Activated T-helper 9 cell treated with anti-CD3 and anti-CD28 coated beads, Interleukin-2, amount 50 U/mL, for 16 hours (primary cell): ENCODE measurements around the gene ITLN2.
"Not testable (repeated sequence)": the region's sequence is repeated elsewhere in the genome, so short reads cannot be mapped to it uniquely, and the experiment has no call there.

Experiments
- DNase-seq: peaks from one replicate; pipeline ENCODE4 v3.0.0-alpha.2; 2020; ENCODE audit warnings: low read depth

ITLN2 gene

DNA sequence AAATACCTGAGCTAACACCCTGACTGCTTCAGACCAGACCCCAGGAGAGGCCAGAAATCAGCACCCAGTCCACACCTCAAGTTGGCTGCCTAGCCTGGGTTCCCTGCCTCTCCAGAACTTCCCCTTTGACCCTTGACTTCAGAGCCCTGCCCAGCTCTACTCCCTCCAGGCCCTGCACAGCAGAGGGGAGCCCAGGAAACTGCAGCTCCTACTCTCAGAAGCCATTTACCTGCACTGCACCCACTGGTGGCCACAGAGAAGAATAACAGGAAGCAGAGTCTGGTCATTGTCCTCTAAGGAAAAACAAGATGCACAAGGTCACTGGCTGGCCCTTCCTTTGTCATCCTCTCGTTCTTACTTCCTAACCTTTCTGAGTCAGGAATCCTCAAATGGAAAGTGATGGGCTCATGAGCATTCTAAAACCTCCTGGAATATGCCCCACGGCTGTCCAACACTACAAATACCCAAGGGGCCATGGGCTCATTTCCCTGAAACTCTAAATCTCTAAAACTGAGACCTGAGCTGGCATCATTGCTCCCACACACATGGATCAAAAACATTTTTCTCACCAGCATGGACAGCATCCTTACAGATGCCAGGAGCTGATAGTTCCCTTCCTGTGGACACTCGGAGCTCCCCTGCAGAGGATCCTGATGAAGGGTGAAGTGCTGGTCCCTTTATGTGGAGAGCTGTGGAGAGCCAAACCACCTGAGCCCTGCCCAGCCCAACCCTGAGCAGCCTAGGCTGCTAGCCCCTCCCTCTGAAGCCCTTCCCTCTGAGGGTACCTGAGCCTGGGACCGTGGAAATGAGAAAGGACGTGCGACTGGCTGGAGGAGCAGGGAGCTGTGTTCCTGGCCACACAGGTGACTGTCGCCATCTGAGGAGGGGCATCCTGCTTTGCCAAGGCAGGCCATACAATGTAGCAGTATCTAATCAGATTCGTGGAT, at the start of gene ITLN2:
Gene ITLN2, minus strand, starts transcription at position 652 of the 947 bp plus-strand sequence. Its CDS starts 68 bp downstream, at position 584.
- peak; percentile 4 for DNase-seq

DNA sequence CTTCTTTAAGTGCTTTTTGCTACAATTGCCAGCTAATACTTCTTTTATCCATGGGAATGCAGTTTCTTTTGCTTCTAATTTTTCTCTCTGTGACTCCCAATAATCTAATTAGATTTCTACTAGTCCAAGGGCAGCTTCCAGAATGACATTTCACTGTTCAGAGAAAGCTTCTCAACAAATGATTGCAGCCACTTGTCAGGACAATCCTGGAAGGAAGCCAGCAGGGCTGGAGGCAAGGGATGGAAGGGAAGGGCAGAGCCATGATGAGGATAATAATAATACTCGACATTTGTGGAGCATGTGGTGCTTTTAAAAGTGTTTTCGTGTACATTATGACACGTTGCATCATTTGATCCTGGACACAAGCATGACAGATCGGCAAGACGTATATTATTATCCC, 46.9 kb upstream of the ITLN2 start:
- DNase-seq, result no peak

DNA sequence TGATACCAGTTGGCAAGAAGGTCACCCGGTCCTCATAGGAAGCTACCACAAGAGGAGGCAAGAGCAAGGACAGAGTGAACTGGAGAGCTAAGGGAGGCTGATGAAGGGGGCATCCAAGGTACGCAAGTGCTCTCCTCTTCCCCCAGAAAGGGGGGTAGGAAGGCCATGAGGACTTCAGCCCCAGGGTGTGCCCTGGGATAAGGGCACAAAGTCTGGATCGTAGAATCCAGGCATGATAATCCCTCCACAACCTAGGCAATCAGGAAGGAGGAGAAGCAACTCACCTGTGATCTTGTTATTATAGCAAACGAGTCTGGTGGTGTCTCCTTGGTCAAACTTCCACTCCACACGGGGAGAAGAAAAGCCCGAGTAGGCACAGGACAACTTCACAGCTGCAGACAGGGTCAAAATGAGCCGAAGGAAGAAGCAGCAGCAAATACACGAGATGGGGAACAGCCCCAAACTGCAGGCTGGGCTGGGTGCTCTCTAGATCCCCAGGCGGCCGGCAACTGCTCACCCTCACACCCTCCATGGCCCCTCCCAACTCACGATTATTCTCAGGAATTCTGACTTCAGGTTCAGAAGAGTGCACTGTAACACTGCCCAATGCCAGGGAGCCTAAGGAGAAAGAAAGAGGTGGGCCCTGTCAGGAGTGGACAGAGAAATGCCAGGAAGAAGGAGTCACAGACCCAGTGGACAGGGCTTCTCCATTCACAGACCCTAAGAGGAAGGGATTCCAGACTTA, 46.3 kb upstream of the ITLN2 start:
- no peak for DNase-seq

DNA sequence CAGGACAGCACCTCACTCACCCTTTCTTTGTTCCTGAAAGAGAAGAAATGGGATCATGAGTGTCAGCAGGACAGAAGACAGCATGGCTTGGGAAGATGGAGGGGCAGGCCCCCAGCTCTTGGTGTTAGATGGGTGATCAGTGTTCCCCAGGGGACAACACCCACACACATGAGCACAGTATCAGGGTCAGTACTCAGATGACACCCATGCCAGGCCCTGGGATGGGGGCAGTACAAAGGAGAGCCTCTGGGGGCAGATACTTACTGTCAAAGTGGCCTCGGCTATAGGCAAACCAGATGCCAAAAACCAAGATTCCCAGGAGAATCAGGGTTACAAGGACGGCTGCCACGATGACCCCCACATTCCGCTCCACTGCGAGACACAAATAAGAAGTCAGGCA, 44.8 kb upstream of the ITLN2 start:
- DNase-seq, result no peak

DNA sequence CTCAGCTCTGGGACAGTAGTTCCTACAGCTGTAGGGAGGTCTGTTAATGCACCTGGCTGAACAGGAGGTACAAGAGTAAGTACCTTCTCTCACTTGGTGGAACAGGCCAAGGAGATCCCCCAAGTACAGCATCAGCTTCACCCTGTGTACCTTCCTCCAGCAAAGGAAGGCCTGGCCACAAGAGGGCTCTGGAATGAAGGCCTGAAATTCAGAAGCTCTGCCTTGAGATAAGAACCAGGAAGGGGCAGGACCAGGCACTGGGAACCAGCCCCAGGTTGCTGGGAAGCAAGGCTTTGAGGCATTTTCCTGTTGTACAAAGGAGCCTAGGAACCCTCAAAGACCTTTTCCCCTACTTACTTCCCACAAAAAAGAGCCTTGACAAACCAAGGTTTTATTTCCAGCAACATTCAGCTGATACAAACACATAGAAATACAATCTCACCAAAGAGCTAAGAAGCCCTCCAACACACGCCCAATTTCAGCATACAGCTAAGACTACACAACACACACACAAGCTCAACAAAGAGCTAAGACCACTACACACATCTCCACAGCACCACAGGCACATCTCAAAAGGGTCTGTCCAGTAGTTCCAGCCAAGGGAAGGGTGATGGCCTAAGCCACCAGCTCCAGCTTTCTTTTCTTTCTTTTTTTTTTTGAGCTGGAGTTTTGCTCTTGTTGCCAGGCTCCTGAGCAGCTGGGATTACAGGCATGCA, 42.9 kb upstream of the ITLN2 start:
- DNase-seq, result peak; percentile 13

DNA sequence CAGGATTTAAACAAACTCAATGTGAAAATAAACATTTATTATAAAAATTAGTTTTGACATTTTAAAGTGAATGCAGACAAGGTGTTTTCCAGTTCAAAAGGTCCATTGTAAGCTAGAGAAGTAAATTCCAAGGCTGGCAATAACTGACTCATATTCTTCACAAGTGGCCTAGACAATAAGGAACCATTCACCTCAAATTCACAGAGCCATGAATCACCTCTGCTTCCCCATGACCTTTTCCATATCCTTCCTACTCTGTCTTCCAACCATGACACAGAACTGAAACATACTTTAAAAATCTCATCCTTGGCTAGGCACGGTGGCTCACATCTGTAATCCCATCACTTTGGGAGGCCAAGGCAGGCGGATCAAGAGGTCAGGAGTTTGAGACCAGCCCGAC, 41.6 kb upstream of the ITLN2 start:
- no peak for DNase-seq

DNA sequence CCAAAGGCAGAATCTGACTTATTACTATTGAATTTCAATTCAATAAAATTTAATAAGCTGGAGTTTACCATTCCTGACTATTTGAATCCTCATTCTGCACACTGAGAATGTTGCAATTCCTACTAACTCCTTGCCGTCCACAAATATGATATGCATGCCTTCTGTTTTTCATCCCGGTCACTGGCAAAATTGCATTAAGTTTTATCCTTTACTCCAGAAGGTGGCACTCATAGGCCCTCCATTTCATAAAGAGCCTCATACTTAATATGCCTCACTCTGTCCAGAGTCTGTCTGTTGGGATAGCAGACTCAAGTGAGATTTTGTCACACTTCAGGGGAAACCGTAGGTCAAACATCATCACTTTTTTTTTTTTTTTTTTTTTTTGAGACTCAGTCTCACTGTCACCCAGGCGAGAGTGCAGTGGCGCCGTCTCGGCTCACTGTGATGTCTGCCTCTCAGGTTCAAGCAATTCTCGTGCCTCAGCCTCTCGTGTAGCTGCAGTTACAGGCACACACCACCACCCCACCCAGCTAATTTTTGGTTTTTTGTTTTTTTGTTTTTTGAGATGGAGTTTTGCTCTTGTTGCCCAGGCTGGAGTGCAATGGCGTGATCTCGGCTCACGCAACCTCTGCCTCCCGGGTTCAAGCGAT, 39.1 kb upstream of the ITLN2 start:
- DNase-seq, result no peak

DNA sequence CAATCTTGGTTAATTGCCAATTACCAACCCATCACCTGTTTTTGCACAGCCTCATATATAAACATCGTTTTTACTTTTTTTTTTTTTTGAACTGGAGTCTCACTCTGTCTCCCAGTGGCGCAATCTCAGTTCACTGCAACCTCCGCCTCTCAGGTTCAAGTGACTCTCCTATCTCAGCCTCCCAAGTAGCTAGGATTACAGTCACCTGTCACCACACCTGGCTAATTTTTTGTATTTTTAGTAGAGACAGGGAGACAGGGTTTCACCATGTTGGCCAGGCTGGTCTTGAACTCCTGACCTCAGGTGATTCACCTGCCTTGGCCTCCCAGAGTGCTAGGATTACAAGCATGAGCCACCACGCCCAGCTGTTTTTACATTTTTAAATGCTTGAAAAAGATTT, 37.4 kb upstream of the ITLN2 start:
- DNase-seq, result not testable (repeated sequence)

DNA sequence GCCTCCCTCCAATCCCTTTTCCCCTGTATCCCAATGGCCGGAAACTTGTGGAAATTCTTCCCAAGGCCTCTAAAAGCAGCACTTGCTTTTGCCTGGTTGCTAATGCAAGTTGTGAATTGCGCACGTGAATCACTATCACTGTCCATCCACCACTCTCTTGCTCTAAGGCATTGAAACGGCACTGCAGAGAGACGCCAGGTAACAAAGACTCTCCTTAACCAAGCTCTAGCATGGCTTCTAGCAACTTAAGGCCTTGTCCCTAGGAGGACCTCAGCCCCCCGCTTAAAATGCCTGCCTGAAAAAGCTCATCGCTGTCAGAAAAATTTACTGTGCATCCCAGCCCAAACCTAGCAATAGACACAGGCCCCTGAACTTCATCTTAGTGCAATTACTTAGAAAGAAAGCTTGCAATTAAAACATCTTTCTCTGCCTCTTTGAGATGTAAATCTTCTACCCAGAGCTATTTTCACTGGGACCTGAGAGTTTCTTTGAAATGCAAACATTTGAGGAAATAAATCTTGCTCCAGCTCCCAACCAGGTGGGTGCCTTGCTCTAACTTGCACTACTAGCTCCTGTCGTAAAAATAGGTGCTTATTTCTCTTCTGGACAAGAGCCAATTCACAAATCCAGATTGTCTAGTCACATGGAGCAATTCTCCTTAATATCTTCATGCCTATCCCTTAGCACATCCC, 32.9 kb upstream of the ITLN2 start:
- no peak for DNase-seq

DNA sequence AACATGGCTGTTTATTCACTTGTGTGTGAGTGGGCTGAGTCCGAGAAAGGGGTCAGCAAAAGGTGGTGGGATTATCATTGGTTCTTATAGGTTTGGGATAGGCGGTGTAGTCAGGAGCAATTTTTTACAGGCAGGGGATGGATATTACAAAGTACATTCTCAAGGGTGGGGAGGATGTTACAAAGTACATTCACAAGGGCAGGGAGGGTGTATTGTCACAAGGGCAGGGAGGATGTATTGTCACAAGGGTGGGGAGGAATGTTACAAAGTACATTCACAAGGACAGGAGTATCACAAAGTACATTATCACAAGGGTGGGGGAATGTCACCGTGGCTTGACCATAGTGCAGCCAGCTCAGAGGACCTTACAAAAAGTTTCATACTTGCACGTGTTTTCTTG, 31.1 kb upstream of the ITLN2 start:
- no peak for DNase-seq

DNA sequence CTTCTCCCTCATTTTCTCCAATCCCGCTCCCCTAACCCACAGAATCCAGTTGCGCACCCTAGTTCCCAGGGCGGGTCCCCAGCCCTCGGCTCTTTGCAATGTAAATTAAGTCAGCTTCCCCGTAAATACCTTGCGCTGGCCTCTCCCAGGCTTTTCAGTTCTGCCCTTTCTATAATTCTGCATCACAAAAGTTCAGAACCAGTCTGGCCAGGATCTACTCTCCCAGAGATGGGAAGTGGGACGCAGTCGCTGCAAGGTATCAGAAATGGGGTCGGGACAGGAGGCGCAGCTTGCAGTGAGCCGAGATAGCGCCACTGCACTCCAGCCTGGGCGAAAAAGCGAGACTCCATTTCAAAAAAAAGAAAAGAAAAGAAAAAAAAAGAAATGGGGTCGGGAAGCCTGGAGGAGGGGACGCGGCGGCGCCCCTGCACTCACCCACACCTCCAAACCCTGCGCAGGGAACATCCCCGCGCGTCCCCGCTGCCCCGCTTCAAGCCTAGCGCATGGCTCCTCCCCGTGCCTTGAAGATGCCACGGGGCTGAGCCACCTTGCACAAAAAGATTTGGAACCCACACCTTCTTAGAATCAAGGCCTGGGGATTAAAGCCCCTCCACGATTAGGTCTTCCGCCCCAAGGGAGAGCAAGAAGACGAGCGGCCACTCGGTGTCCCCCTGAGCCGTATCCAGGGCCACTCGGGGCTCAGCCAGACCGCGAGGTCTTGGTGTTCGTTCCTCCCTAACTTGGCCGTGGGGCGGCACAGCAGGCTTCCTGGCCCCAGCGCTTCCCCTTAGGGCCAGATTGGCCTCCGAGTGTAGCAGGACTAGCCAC, 27.2 kb upstream of the ITLN2 start:
- no peak for DNase-seq

DNA sequence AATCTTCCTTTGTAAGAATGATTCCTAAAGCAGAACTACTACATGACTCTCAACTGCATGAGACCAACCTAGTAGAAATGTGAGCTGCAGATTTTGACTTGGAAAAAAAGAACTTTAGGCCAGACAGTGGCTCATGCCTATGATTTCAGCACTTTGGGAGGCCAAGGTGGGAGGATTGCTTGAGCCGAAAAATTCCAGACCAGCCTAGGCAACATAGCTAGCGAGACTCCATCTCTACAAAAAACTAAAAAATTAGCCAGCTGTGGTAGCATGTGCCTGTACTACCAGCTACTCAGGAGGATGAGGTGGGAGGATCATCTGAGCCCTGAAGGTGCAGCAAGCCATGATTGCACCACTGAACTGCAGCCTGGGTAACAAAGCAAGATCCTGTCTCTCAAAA, 24.7 kb upstream of the ITLN2 start:
- DNase-seq, result no peak

DNA sequence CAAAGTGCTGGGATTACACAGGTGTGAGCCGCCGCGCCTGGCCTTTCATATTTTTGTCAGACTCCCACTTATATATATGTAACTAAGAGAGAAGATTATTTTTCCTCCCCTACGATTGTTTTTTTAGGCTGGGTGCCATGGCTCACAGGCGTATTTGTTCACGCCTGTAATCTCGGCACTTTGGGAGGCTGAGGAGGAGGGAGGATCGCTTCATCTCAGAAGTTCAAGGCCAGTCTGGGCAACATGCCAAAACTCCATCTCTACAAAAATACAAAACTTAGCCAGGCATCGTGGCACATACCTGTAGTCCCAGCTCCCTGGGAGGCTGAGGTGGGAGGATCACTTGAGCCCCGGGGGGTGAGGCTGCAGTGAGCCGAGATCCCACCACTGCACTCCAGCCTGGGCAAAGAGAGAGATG, 23.9 kb upstream of the ITLN2 start:
- no peak for DNase-seq

DNA sequence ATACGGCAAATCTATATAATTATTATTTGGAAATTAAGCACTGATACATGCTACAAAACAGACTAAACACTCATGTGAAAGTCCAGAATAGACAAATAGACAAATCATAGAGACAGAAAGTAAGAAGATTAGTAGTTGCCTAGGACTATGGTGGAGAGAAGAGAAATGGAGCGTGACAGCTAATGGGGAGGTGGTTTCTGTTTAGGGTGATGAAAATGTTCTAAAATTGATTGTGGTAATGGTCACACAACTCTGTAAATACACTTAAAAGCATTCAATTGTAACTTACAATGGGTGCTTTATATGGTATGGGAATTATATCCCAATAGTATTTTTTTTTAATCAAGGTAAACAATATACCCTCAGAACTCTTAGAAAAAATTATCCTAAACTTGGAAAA, 20.4 kb upstream of the ITLN2 start:
- DNase-seq, result no peak

DNA sequence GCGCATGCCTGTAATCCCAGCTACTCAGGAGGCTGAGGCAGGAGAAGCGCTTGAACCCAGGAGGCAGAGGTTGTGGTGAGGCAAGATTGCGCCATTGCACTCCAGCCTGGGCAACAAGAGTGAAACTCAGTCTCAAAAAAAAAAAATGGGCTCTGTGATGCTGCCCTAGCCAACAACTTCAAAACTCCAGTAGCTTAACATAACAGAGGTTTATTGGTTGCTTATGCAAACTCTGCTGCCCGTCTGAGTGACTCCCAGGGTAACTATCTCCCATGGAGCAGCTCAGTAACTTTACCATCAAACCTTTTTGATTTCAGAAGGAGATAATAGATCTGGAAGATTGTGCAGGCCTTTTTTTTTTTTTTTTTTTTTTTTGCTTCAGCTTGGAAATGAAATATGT, 18.9 kb upstream of the ITLN2 start:
- DNase-seq, result no peak

DNA sequence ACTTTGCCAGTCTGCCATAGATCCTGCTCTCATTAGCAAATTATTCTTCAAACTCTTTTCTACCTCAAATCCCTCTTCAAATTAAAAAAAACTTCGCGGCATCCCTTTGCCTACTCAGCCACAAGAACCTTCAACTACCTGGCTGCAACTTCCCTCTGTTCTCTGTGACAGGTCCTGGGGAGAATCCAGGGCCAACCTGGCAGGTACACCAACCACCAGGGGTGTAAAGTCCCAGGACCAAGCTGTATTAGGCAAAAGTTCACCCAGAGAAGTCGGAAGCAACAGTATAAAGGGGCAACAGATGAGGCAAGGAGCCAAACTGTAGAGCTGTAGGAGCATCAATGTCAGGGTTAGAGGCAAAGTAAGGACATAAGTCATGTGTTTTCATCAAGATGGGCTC, 18.3 kb upstream of the ITLN2 start:
- no peak for DNase-seq

DNA sequence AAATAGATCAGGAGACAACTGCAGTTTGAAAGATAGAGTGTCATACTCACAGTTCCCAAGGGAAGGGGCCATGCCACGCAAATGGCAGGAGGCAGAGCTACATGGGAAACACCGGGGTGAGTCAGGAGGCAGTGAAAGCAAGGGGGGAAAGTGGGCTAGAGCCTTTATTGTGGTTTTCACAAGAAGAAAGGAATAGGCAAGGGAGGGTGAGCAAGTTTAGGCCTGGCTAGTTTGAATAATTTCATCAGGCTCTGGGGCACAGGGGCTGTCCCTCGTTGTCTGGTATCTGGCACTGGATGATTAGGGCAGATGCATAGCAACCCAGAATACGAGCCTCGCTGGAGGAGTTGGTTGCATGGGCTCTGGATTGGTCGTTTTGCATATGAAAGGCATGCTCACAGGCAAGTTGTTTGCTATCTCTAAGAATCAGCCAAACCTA, 17.0 kb upstream of the ITLN2 start:
- no peak for DNase-seq

DNA sequence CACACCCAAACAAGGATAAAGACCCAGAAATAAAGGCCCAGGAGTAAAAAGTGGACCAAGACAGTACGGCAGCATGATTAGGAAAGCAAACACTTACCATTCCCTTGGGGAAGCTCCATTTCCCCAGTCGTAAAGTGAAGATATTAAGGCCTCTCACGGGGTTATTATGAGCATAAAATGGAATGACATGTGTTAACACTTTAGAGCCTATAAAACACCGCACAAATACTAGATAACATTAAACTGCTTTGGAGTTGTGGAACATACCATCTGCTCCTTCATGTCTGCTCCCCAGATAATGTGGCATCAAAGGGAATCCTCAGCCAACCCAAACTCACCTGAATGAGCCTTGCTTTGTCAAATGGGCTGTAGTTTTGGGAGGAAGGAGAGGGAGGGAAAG, 8.9 kb upstream of the ITLN2 start:
- no peak for DNase-seq

DNA sequence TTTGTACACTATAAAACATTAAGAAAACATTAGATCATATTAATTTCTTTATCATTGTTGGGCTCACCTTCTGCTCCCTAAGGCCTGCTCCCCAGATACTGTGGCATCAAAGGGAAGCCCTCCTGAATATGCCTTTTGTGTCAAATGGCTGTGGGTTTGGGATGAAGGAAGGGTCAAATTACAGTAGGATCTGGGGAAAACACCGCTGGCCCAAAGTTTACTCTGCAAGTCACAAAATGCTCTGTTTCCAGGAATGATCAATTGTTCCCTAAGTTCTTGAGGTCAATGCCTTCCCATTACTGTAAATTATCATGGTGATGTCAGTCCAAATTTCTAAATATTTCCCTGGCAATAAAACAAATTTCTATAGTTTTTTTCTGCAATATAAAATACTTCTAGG, 6.8 kb upstream of the ITLN2 start:
- DNase-seq, result no peak

DNA sequence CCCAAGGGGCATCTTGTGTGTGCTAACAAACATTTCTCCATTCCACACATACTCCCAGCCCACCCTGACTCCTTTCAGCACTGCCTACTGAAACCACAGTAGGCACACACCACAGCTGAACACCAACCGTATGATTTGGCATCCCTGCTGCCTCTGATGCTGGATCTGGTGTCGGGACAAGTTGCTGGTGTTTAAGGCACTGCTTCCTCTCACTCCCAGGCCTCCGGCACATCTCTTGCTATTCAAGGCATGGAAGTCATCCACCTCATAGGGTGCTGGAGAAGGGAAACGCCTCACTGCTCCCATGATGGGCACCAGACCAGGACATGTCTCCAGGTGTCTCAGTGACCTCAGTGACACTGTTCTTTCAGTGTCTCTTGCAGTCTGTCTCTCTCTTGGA, 2.4 kb upstream of the ITLN2 start:
- DNase-seq, result no peak

DNA sequence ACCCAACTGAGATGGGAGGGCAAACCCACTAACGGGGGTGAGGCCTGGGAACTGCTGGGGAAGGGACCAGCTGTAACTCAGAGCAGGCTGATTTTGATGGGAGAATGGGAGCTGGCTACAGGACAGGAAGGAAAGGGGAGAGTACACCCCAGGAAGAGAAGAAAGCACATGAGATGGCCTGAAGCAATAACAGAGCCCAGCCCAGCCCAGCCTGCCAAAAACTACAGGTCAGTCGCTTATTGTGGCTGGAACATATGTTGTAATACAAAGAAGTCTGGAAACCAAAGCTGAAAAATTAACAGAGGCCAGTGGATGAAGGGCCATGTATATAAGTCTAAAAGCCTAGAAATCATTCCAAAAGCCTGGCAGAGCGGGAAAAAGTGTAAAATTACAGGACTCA, 1.6 kb downstream of the ITLN2 start:
- DNase-seq, result no peak
